Epithelial cell of esophagus (primary cell): ENCODE results near the gene PTPRN2.
"Not testable (repeated sequence)": the region's sequence is repeated elsewhere in the genome, so short reads cannot be mapped to it uniquely, and the experiment has no call there.

Source experiments
- DNase-seq: peaks from one replicate; pipeline ENCODE4 v3.0.0; 2010; ENCODE audit warnings: low read depth
- H3K4me3 ChIP-seq: 2 replicates; pipeline ENCODE4 v1.5.1; 2011; ENCODE audit warnings: mild to moderate bottlenecking, low read length, control low read depth
- TF ChIP-seq, protein P1 (sequence below): IDR thresholded peaks from 2 replicates; pipeline ENCODE4 v1.5.1; 2011; ENCODE audit warnings: low read depth, mild to moderate bottlenecking, low read length, control low read depth, inconsistent platforms; ENCODE audit not compliant: insufficient read depth; ENCODE audit errors: missing control alignments

The PTPRN2 gene

DNA sequence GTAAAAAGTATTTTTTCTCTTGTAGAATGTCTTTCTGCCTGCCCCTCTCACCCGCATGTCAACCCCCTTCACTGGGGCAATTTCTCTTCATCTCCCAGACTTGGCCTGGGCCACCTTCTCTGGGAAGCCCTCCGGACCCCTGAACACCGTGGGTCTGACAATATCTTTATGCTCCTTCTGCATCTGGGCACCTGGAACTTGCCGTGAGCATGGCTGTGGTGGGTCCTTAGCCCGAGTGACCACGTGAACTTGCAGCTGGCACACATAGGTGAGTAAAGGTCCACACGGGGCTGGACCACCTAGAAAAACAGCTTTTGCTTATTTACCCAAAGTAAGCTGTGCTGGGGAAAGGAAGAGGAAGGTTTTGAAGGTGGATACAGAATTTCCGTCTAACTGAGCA is 650.6 kb downstream of the PTPRN2 start:
- DNase-seq: no peak
- TF ChIP-seq, protein P1, sequence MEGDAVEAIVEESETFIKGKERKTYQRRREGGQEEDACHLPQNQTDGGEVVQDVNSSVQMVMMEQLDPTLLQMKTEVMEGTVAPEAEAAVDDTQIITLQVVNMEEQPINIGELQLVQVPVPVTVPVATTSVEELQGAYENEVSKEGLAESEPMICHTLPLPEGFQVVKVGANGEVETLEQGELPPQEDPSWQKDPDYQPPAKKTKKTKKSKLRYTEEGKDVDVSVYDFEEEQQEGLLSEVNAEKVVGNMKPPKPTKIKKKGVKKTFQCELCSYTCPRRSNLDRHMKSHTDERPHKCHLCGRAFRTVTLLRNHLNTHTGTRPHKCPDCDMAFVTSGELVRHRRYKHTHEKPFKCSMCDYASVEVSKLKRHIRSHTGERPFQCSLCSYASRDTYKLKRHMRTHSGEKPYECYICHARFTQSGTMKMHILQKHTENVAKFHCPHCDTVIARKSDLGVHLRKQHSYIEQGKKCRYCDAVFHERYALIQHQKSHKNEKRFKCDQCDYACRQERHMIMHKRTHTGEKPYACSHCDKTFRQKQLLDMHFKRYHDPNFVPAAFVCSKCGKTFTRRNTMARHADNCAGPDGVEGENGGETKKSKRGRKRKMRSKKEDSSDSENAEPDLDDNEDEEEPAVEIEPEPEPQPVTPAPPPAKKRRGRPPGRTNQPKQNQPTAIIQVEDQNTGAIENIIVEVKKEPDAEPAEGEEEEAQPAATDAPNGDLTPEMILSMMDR: no peak
- H3K4me3 ChIP-seq: no peak overlapping the region

DNA sequence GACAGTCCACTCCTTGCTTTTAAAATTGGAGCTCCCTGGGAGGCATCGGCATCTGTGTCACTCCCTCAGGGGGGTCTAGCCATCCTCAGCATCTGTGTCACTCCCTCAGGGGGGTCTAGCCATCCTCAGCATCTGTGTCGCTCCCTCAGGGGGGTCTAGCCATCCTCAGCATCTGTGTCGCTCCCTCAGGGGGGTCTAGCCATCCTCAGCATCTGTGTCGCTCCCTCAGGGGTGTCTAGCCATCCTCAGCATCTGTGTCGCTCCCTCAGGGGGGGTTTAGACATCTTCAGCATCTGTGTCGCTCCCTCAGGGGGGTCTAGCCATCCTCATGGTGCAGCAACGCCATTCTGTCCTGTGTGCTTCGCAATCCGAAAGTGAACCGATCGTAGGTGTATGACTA is 651.9 kb downstream of the PTPRN2 start:
- DNase-seq: not testable (repeated sequence)

DNA sequence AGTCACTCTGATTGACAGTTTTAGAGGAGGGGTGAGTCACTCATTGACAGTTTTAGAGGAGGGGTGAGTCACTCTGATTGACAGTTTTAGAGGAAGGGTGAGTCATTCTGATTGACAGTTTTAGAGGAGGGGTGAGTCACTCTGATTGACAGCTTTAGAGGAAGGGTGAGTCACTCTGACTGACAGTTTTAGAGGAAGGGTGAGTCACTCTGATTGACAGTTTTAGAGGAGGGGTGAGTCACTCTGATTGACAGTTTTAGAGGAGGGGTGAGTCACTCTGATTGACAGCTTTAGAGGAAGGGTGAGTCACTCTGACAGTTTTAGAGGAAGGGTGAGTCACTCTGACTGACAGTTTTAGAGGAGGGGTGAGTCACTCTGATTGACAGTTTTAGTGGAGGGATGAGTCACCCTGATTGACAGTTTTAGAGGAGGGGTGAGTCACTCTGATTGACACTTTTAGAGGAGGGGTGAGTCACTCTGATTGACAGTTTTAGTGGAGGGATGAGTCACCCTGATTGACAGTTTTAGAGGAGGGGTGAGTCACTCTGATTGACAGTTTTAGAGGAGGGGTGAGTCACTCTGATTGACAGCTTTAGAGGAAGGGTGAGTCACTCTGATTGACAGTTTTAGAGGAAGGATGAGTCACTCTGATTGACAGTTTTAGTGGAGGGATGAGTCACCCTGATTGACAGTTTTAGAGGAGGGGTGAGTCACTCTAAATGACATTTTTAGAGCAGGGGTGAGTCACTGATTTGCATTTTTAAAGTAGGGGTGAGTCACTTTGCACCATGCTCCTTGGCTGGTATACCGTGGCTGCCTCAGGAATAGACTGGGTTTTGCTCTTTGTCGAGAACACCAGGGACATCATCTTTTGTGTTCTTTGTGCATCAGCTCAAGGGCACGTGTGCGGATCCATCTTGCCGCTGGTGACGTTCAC is 654.1 kb downstream of the PTPRN2 start:
- DNase-seq, H3K4me3 ChIP-seq: not testable (repeated sequence)

More for the DNA sequence above, 651.9 kb downstream of the PTPRN2 start:
- not testable (repeated sequence) for H3K4me3 ChIP-seq

DNA sequence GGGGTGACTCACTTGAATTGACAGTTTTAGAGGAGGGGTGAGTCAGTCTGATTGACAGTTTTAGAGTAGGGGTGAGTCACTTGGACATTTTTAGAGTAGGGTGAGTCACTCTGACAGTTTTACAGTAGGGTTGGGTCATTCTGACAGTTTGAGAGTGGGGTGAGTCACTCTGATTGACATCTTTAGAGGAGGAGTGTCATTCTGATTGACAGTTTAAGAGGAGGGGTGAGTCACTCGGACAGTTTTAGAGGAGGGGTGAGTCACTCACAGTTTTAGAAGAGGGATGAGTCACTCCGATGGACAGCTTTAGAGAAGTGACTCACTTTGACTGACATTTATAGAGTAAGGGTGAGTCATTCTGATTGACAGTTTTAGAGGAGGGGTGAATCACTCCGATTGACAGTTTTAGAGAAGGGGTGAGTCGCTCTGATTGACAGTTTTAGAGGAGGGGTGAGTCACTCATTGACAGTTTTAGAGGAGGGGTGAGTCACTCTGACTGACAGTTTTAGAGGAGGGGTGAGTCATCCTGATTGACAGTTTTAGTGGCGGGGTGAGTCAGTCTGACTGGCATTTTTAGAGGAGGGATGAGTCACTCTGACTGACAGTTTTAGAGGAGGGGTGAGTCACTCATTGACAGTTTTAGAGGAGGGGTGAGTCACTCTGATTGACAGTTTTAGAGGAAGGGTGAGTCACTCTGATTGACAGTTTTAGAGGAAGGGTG is 655.0 kb downstream of the PTPRN2 start:
- H3K4me3 ChIP-seq: no peak overlapping the region
- DNase-seq: peak; percentile 1
- TF ChIP-seq, protein P1: no peak

DNA sequence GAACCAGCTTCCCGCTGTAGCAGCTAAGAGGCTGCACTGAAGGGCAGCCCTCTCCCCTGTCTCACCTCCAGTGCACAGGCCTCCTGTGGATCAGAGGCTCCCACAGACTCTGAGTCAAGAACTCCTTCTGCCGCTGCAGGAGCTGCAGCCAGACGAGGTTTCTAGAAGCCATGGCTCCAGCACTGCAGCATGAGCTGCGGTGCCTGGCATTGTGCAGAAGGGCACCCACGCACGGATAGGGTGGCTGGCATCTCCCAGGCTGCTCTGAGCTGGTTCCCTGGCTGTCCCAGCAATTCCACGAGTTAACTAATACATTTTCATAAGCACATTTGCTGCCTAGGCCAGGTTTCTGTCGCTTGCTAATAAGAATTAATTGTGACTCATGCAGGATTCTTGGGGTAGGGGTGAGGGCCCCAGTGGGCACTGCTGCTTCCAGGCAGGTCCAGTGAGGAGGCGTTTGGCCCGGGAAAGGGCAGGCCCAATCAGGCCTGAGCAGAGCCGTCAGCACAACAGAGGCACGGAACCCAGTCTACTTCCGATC is 656.6 kb downstream of the PTPRN2 start:
- DNase-seq: no peak
- TF ChIP-seq, protein P1: no peak
- no peak overlapping the region for H3K4me3 ChIP-seq

DNA sequence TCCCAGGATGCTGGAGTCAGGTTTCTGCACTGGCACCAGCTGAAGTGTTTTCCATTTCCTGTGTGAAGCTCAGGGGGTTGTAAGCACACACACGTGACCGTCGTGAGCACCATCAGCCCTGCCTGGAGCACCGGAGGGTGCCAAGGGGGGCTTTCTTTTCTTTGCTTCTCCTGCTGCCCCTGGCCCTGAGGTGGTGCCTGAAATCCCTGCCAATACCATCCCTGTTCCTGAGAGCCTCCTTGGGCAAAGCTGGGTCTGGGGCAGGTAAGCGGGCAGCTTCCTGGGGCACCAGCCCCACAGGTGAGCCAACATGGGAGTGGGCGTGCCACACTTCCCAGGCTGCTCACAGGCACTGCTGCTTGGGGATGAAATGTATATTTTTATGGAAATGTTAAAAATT is 657.2 kb downstream of the PTPRN2 start:
- TF ChIP-seq, protein P1: no peak
- DNase-seq: no peak

DNA sequence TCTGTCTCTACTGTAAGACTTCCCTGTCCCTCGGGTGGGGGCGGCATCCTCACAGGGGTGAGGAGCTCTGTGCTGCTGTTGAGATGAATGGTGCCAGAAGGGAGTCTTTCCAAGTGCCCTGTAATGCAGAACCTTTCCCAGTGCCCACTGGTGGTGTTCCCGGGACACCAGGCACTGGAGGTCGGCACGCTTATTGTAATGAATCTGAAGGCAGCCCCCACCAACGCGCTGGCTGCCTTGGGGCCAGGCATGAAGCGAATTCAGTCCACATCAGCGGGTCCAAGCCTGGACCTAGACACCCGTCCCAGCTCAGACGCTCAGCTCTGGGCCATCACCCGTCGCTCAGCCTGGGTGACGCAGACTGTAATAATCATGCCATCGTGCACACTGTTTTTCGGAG is 658.0 kb downstream of the PTPRN2 start:
- TF ChIP-seq, protein P1: no peak
- H3K4me3 ChIP-seq: no peak overlapping the region
- no peak for DNase-seq

More for the DNA sequence above, 657.2 kb downstream of the PTPRN2 start:
- H3K4me3 ChIP-seq: no peak overlapping the region
